ENCODE data around the gene EPYC. TPM values are rescaled to one million over a fixed set of nuclear protein-coding genes. Genes with fewer than 3 reads are reported as not detected.

The EPYC gene
- total and polyA plus RNA-seq, 2 experiments from 2014 or later: not detected

GRCh38 chr12:91017043-91017442 lies 12.3 kb upstream of the EPYC start:
- Histone ChIP-seq H3F3A (ENCODE audit: insufficient read depth) (no peaks in the 10 kb centered on the region), H3K9me3 (ENCODE audit: low read depth) (no peaks in the 10 kb centered on the region), H4K20me1 (ENCODE audit: insufficient read depth) (no peaks in the 10 kb centered on the region), H3K4me2 (ENCODE audit: unreplicated experiment) (no peak overlapping the region), H3K79me2 (ENCODE audit: insufficient read depth) (no peaks in the 10 kb centered on the region), H3K9me2 (ENCODE audit: insufficient read depth) (no peaks in the 10 kb centered on the region), H3K4me3 (no peak overlapping the region), H3K4me1 (ENCODE audit: insufficient read depth) (no peaks in the 10 kb centered on the region), H3K27ac (no peak overlapping the region), H3K9ac (no peak overlapping the region), H3K27me3 (replicated peaks; ENCODE audit: insufficient read depth) (no peaks in the 10 kb centered on the region), H2AFZ (no peak overlapping the region), H3K36me3 (ENCODE audit: low read depth) (no peaks in the 10 kb centered on the region)
- in situ Hi-C loops (cut with MboI): no loop called here
- no peak for DNase-seq
- no peak for TF ChIP-seq EZH2 (IDR thresholded peaks at IDR 0.05; ENCODE audit: insufficient read depth, poor library complexity, severe bottlenecking)
- TF ChIP-seq EZH2phosphoT487 (IDR thresholded peaks at IDR 0.05; ENCODE audit: insufficient read depth, low read depth): no peak
- 33 to 39% methylated on average over 1 of the region's 1 CpG for WGBS, 2 experiments (ENCODE audit: low coverage in 1 of 2, low lambda C conversion rate in 2 of 2, missing lambda C conversion rate in 2 of 2)

- in situ Hi-C loops (cut with MboI): no loop called here
- Histone ChIP-seq H3K79me2 (ENCODE audit: insufficient read depth) (no peaks in the 10 kb centered on the region), H3K4me1 (ENCODE audit: insufficient read depth) (no peaks in the 10 kb centered on the region), H3K4me2 (ENCODE audit: unreplicated experiment) (no peak overlapping the region), H3K9me2 (ENCODE audit: insufficient read depth) (no peaks in the 10 kb centered on the region), H3K27ac (no peak overlapping the region), H4K20me1 (ENCODE audit: insufficient read depth) (no peaks in the 10 kb centered on the region), H3K9me3 (ENCODE audit: low read depth) (no peaks in the 10 kb centered on the region), H3K36me3 (ENCODE audit: low read depth) (no peaks in the 10 kb centered on the region), H2AFZ (no peak overlapping the region), H3K9ac (no peak overlapping the region), H3K27me3 (replicated peaks; ENCODE audit: insufficient read depth) (no peaks in the 10 kb centered on the region), H3K4me3 (no peak overlapping the region), H3F3A (ENCODE audit: insufficient read depth) (no peaks in the 10 kb centered on the region)
- 95 to 96% methylated on average over 1 of the region's 1 CpG for WGBS, 2 experiments (ENCODE audit: low coverage in 1 of 2, low lambda C conversion rate in 2 of 2, missing lambda C conversion rate in 2 of 2)
- no peak for DNase-seq
- TF ChIP-seq EZH2phosphoT487 (IDR thresholded peaks at IDR 0.05; ENCODE audit: insufficient read depth, low read depth): no peak
- TF ChIP-seq EZH2 (IDR thresholded peaks at IDR 0.05; ENCODE audit: insufficient read depth, poor library complexity, severe bottlenecking): no peak
These were observed 4.7 kb upstream of the EPYC start for GRCh38 chr12:91009319-91009950.

- no peak for DNase-seq
- H3K79me2 ChIP-seq (ENCODE audit: insufficient read depth): no peaks in the 10 kb centered on the region
- no peak overlapping the region for H3K27ac ChIP-seq
- H3K4me1 ChIP-seq (ENCODE audit: insufficient read depth): no peaks in the 10 kb centered on the region
- no peaks in the 10 kb centered on the region for H3K27me3 ChIP-seq (replicated peaks; ENCODE audit: insufficient read depth)
- no peaks in the 10 kb centered on the region for H3K9me3 ChIP-seq (ENCODE audit: low read depth)
- no peak overlapping the region for H2AFZ ChIP-seq
- TF ChIP-seq EZH2 (IDR thresholded peaks at IDR 0.05; ENCODE audit: insufficient read depth, poor library complexity, severe bottlenecking) (no peak), EZH2phosphoT487 (IDR thresholded peaks at IDR 0.05; ENCODE audit: insufficient read depth, low read depth) (no peak)
- no peaks in the 10 kb centered on the region for H3K9me2 ChIP-seq (ENCODE audit: insufficient read depth)
- H4K20me1 ChIP-seq (ENCODE audit: insufficient read depth): no peaks in the 10 kb centered on the region
- H3K4me3 ChIP-seq: no peak overlapping the region
- H3K9ac ChIP-seq: no peak overlapping the region
- H3F3A ChIP-seq (ENCODE audit: insufficient read depth): no peaks in the 10 kb centered on the region
- no peaks in the 10 kb centered on the region for H3K36me3 ChIP-seq (ENCODE audit: low read depth)
- H3K4me2 ChIP-seq (ENCODE audit: unreplicated experiment): no peak overlapping the region
- in situ Hi-C loops (cut with MboI): no loop called here
- 84 to 88% methylated on average over 2 of the region's 2 CpGs for WGBS, 2 experiments (ENCODE audit: low coverage in 1 of 2, low lambda C conversion rate in 2 of 2, missing lambda C conversion rate in 2 of 2)
These were observed 2.9 kb upstream of the EPYC start for GRCh38 chr12:91007531-91008290.

GRCh38 chr12:91003737-91004136 lies 1.0 kb downstream of the EPYC start:
- H3K9me2 ChIP-seq (ENCODE audit: insufficient read depth): no peaks in the 10 kb centered on the region
- H3K9me3 ChIP-seq (ENCODE audit: low read depth): no peaks in the 10 kb centered on the region
- H3K4me2 ChIP-seq (ENCODE audit: unreplicated experiment): no peak overlapping the region
- TF ChIP-seq EZH2phosphoT487 (IDR thresholded peaks at IDR 0.05; ENCODE audit: insufficient read depth, low read depth): no peak
- no peak for TF ChIP-seq EZH2 (IDR thresholded peaks at IDR 0.05; ENCODE audit: insufficient read depth, poor library complexity, severe bottlenecking)
- H4K20me1 ChIP-seq (ENCODE audit: insufficient read depth): no peaks in the 10 kb centered on the region
- in situ Hi-C loops (cut with MboI): no loop called here
- H3K27me3 ChIP-seq (replicated peaks; ENCODE audit: insufficient read depth): no peaks in the 10 kb centered on the region
- no peaks in the 10 kb centered on the region for H3K4me1 ChIP-seq (ENCODE audit: insufficient read depth)
- H3K4me3 ChIP-seq: no peak overlapping the region
- H3K9ac ChIP-seq: no peak overlapping the region
- no peaks in the 10 kb centered on the region for H3K79me2 ChIP-seq (ENCODE audit: insufficient read depth)
- no peak overlapping the region for H2AFZ ChIP-seq
- H3K36me3 ChIP-seq (ENCODE audit: low read depth): no peaks in the 10 kb centered on the region
- no peak for DNase-seq
- no peak overlapping the region for H3K27ac ChIP-seq
- no peaks in the 10 kb centered on the region for H3F3A ChIP-seq (ENCODE audit: insufficient read depth)

Measured in GM23248 (cell line).